Activated CD8-positive, alpha-beta T cell treated with anti-CD3 and anti-CD28 coated beads for 36 hours (primary cell): ENCODE data around the gene RPS6KA6. TPM values are rescaled to one million over a fixed set of nuclear protein-coding genes. Genes with fewer than 3 reads are reported as not detected.

ENCODE experiments used
- ATAC-seq: fragments of 200-7000 bp; cut with Tn5 transposase; one replicate; pipeline ENCODE4 v1.10.0; 2021; ENCODE audit warnings: mild to moderate bottlenecking, moderate library complexity
- CTCF ChIA-PET: fragments of 350-600 bp; sonication (Branson Sonifier 250); formaldehyde crosslinking; loops from one replicate; lab custom pipeline; 2021; ENCODE audit warnings: antibody characterized with exemption; lab: Charles Lee
- POLR2A ChIA-PET: fragments of 350-600 bp; sonication (Branson Sonifier 250); formaldehyde crosslinking; loops from one replicate; lab custom pipeline; 2021; ENCODE audit warnings: antibody characterized with exemption; lab: Charles Lee
- DNase-seq: peaks from one replicate; pipeline ENCODE4 v3.0.0-alpha.2; 2020
- H3K27ac Mint-ChIP-seq: one replicate; pipeline ENCODE4 v1.8.0; 2021; ENCODE audit warnings: mild to moderate bottlenecking, mixed read lengths
- H3K27me3 Mint-ChIP-seq: one replicate; pipeline ENCODE4 v1.8.0; 2021; ENCODE audit warnings: mixed read lengths
- H3K36me3 Mint-ChIP-seq: one replicate; pipeline ENCODE4 v1.8.0; 2021; ENCODE audit warnings: low read depth, mixed read lengths
- H3K4me1 Mint-ChIP-seq: one replicate; pipeline ENCODE4 v1.8.0; 2021; ENCODE audit warnings: low read depth, mixed read lengths
- H3K4me3 Mint-ChIP-seq: one replicate; pipeline ENCODE4 v1.8.0; 2021; ENCODE audit warnings: mild to moderate bottlenecking, moderate library complexity, mixed read lengths
- H3K9me3 Mint-ChIP-seq: one replicate; pipeline ENCODE4 v1.8.0; 2021; ENCODE audit warnings: mixed read lengths
- CTCF ChIP-seq: fragments of 200-600 bp; IDR thresholded peaks from one replicate; pipeline ENCODE4 v1.8.0; 2022; ENCODE audit warnings: antibody characterized with exemption, mild to moderate bottlenecking
- intact Hi-C: fragments of 100-400 bp; cut with micrococcal nuclease; formaldehyde crosslinking; loops from one replicate; pipeline ENCODE4 v1.10.0; 2022
- total RNA-seq, 2 experiments: library from RNA; stranded (reverse); gene quantifications; one replicate each; pipeline ENCODE4 v1.2.3, GENCODE V29; 2021

Gene RPS6KA6
- total RNA-seq, result under 1 TPM in 1 of 2 experiments, not detected in 1; 0.04 TPM

- H3K27me3 Mint-ChIP-seq, result peaks cover 23% of the 10 kb centered on the region
- no peak within 1 kb of the TSS for H3K27ac Mint-ChIP-seq
- H3K36me3 Mint-ChIP-seq, result no peaks in the 10 kb centered on the region
- intact Hi-C loops, result no loop called here
- peak within 1 kb of the TSS; percentile 26 for H3K4me3 Mint-ChIP-seq
- peaks cover 4% of the 10 kb centered on the region for H3K9me3 Mint-ChIP-seq
- ATAC-seq, result no peak
- peak; percentile 0 for DNase-seq
- CTCF ChIA-PET, result no interaction called here
- POLR2A ChIA-PET, result no interaction called here
- no peak for TF ChIP-seq CTCF
- no peaks in the 10 kb centered on the region for H3K4me1 Mint-ChIP-seq
Measured at GRCh38 chrX:84187533-84188319, at the start of gene RPS6KA6. RPS6KA6 (minus strand) TSS chrX:84188199; CDS start chrX:84187899, 300 bp downstream.

GRCh38 chrX:84224741-84225140 is 36.7 kb upstream of the RPS6KA6 start:
- Mint-ChIP-seq H3K36me3 (no peaks in the 10 kb centered on the region), H3K27ac (no peak overlapping the region), H3K4me1 (no peaks in the 10 kb centered on the region), H3K4me3 (no peak overlapping the region), H3K27me3 (no peaks in the 10 kb centered on the region), H3K9me3 (no peaks in the 10 kb centered on the region)
- ChIA-PET CTCF (no interaction called here), POLR2A (no interaction called here)
- intact Hi-C loops, result no loop called here
- ATAC-seq (no peak), DNase-seq (no peak)
- no peak for TF ChIP-seq CTCF

- no peak overlapping the region for H3K4me3 Mint-ChIP-seq
- no peak for TF ChIP-seq CTCF
- H3K9me3 Mint-ChIP-seq, result no peaks in the 10 kb centered on the region
- intact Hi-C loops, result no loop called here
- ATAC-seq (no peak), DNase-seq (no peak)
- no peaks in the 10 kb centered on the region for H3K36me3 Mint-ChIP-seq
- POLR2A ChIA-PET, result no interaction called here
- H3K4me1 Mint-ChIP-seq, result no peaks in the 10 kb centered on the region
- H3K27ac Mint-ChIP-seq, result no peak overlapping the region
- H3K27me3 Mint-ChIP-seq, result no peaks in the 10 kb centered on the region
- CTCF ChIA-PET, result no interaction called here
Measured at GRCh38 chrX:84223261-84223660, 35.3 kb upstream of the RPS6KA6 start.

GRCh38 chrX:84221181-84221580 is 33.2 kb upstream of the RPS6KA6 start:
- Mint-ChIP-seq H3K9me3 (no peaks in the 10 kb centered on the region), H3K4me3 (no peak overlapping the region), H3K27ac (no peak overlapping the region), H3K36me3 (no peaks in the 10 kb centered on the region), H3K27me3 (no peaks in the 10 kb centered on the region), H3K4me1 (no peaks in the 10 kb centered on the region)
- DNase-seq, result no peak
- TF ChIP-seq CTCF, result no peak
- no peak for ATAC-seq
- CTCF ChIA-PET, result no interaction called here
- intact Hi-C loops, result no loop called here
- POLR2A ChIA-PET, result no interaction called here

- DNase-seq (no peak), ATAC-seq (no peak)
- no peaks in the 10 kb centered on the region for H3K9me3 Mint-ChIP-seq
- H3K27me3 Mint-ChIP-seq, result no peaks in the 10 kb centered on the region
- intact Hi-C loops, result no loop called here
- POLR2A ChIA-PET, result no interaction called here
- no peak overlapping the region for H3K4me3 Mint-ChIP-seq
- no peaks in the 10 kb centered on the region for H3K4me1 Mint-ChIP-seq
- H3K27ac Mint-ChIP-seq, result no peak overlapping the region
- CTCF ChIA-PET, result no interaction called here
- H3K36me3 Mint-ChIP-seq, result no peaks in the 10 kb centered on the region
- no peak for TF ChIP-seq CTCF
Measured at GRCh38 chrX:84219551-84219950, 31.6 kb upstream of the RPS6KA6 start.
